ENCODE results near the gene CD19.

The CD19 gene

GRCh38 chr16:28982418-28982817 is 50.6 kb downstream of the CD19 start:
- DNase-seq (ENCODE audit: low read depth), result no peak

GRCh38 chr16:28982949-28983348 is 51.2 kb downstream of the CD19 start:
- DNase-seq (ENCODE audit: low read depth), result no peak

- no peak for DNase-seq (ENCODE audit: low read depth)
Measured at GRCh38 chr16:28983644-28984043, 51.9 kb downstream of the CD19 start.

GRCh38 chr16:28984091-28984490 is 52.3 kb downstream of the CD19 start:
- no peak for DNase-seq (ENCODE audit: low read depth)

- no peak for DNase-seq (ENCODE audit: low read depth)
Measured at GRCh38 chr16:28984619-28985135, 52.9 kb downstream of the CD19 start, which contains the start of gene LAT. Gene LAT, plus strand, starts transcription at chr16:28985052. Its CDS starts 366 bp downstream, at chr16:28985418.

- DNase-seq (ENCODE audit: low read depth), result no peak
Measured at GRCh38 chr16:28985211-28986041, 53.7 kb downstream of the CD19 start.

GRCh38 chr16:28986046-28986445 is 54.3 kb downstream of the CD19 start:
- no peak for DNase-seq (ENCODE audit: low read depth)

GRCh38 chr16:28986492-28986891 is 54.7 kb downstream of the CD19 start:
- DNase-seq (ENCODE audit: low read depth), result no peak

- DNase-seq (ENCODE audit: low read depth), result no peak
Measured at GRCh38 chr16:28987170-28987853, 55.5 kb downstream of the CD19 start.
